Measurements from ENCODE around the gene SLC2A8.

SLC2A8 gene

DNA sequence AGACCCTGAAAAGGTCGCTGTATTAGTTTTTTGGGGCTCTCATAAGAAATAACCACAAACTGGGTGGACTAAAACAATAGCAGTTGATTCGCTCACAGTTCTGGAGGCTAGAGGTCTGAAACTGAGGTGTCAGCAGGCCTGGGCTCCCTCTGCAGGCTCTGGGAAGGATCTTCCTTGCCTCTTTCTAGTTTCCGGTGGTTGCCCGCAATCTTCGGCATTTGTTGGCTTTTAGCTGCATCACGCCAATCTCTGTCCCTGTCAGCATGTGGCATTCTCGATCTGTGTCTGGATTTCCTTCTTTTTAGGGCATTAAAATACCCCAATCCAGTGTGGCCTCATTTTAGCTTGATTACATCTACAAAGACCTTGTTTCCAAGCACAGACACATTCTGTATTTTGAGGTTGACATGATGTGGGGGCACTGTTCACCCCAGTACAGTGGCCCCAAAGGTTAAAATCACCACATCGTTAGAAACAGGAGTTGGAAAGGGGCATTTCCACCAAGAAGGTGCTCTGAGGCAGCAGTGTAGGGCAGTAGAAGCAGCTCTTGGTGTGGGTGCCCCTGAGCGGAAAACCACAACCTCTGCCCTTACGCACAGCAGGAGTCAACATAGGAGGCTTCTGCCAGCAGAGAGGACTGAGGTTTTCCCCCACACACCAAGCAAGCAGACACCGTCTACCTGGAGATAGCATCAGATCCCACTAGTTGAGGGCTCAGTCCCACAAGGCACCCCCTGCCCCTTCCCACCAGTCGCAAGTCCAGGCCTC lies 40.7 kb downstream of the SLC2A8 start:
- no peak for DNase-seq (ENCODE audit: low spot score)

DNA sequence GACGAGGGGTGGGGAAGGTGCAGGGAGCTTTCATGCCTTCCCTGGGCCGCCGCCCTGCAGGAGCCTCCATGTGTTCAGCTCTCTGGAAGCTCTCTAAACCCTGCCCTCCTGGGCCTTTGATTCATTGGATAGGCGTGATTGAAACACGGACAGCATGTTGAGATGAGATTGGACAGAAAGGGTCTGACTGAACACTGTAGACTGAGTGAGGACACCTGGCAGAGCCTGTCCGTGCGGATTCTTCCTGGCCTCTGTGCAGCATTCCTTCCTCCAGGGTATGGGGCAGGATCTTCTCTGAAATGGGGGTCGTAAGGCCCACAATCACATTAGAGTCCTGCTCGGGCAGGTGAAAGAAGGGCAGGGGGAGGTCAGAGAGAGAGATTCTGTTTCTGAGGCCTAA lies 41.4 kb downstream of the SLC2A8 start:
- no peak for DNase-seq (ENCODE audit: low spot score)

DNA sequence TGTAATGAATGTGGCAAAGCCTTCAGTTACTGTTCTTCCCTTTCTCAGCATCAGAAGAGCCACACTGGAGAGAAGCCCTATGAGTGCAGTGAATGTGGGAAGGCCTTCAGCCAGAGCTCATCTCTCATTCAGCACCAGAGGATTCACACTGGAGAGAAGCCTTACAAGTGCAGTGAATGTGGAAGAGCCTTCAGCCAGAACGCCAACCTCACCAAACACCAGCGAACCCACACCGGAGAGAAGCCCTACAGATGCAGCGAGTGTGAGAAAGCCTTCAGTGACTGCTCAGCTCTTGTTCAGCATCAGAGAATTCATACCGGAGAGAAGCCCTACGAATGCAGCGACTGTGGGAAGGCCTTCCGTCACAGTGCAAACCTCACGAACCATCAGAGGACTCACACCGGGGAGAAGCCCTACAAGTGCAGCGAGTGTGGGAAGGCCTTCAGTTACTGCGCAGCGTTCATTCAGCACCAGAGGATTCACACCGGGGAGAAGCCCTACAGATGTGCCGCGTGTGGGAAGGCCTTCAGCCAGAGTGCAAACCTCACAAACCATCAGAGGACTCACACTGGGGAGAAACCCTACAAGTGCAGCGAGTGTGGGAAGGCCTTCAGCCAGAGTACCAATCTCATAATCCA lies 47.4 kb downstream of the SLC2A8 start:
- DNase-seq (ENCODE audit: low spot score): no peak

DNA sequence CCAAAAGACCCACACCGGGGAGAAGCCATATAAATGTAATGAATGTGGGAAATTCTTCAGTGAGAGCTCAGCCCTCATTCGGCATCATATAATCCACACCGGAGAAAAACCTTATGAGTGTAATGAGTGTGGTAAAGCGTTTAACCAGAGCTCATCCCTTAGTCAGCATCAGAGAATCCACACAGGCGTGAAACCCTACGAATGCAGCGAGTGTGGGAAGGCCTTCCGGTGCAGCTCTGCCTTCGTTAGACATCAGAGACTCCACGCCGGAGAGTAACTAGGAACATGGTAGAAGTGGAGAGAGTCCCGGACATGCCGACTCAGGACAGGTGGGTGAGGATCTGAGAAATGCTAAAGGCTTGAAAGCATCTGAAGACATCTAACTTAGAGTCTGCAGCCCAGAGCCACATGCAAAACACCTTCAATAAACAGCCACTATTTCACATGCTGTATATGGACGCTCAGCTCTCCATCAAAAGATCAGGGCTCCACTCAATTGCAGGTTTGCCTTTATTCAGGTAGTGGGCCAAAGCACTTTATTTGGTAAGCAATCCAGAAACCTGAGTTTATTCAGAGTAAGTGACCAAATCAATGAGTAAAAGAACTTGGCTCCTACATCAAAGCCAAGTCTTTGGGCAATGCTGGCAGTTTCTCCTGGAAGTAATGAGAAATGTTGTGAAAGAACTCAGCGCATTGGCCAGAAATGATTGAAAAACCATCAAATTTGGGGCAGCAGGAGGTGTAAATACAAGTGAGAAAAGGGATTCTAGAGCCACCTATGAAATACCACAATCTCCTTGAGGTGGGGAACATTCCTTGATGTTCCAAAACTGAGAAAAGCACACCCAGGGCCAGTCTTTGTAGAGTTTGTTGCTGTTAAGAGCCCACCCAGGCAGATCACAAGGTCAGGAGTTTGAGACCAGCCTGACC lies 48.2 kb downstream of the SLC2A8 start:
- DNase-seq (ENCODE audit: low spot score): no peak

DNA sequence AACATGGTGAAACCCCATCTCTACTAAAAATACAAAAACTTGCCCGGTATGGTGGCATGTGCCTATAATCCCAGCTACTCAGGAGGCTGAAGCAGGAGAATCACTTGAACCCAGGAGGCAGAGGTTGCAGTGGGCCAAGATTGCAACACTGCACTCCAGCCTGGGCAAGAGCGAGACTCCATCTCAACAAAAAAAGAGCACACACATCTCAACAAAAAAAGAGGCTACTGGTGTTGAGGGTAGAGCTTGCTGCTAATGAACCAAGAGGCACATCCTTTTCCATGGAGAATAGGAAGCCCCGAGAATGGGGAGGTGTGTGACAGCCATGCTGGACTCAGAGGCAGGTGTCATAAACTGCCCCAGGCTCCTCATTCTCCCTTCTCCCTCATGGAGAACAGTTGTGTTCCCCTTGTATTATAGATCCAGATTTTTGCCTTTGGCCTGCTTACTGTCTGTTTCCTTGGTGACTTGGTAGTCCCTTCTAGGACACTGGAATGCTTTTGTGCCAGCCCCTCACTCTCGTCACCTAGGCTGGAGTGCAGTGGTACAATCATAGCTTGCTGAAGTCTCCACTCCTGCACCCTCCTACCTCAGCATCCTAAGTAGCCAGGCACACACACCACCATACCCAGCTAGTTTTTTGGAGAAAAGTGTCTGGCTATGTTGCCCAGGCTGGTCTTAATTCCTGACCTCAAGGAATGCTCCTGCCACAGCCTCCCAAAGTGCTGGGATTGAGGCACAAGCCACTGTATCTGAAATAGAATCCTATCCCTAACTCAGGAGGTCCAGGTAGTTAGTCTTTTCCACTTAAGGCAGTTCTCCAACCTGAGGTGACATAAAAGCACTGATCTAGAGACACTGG lies 49.1 kb downstream of the SLC2A8 start:
- no peak for DNase-seq (ENCODE audit: low spot score)

DNA sequence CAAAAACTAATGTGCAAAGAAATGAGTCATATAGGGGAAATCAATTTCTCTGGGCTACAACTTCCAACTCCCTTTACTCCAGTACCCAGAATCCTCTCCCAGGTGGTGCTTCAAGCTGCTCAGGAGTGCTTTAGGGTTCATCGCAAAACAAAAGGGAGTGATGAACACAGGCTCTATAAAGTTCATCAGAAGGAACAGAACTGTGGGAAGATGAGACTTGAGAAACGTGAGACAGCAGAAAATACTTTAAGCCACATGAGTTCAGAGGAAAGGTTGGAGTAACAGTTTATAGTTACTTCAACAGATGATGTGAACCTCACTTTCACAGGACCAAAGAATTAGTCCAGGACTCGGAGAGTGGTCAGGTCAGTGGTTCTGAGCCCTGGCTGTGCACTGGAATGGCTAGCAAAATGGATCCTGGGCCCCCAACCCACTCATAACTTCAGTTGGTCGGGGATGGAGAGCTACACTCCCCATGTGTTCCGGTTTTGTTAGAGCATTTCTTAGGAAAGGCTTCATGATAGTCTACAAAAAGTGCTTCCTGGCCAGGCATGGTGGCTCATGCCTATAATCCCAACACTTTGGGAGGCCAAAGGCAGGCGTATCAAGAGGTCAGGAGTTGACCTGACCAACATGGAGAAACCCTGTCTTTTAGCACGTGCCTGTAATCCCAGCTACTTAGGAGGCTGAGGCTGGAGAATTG lies 49.9 kb downstream of the SLC2A8 start:
- DNase-seq (ENCODE audit: low spot score): no peak

DNA sequence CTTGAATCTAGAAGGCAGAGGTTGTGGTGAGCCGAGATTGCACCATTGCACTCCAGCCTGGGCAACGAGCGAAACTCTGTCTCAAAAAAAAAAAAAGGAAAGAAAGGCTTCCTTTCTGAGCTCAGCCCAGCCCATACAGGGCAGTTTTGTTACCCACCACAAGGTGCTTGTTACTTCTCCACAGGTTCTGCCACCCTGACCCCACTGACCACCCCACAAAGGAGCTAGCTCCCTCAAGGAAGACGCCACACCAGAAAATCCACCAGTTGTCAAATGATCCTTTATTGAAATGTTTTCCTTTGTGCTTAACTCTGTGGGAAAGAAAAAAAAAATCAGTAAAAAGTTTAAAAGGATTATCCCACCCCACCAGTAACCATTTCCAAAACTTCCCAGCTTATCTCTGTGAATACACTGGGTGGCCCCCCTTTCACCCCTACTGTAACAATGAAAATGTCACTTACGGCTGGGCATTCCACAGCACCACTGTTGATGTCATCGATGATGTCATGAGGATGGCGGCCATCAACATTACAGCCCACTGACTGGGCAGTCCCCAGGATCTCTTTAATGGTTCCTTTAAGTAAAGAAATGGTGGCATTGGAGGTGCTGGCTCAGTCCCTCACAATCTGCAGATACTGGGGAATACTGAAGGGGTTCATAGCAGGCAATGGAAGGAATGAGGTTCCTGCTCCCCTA lies 50.6 kb downstream of the SLC2A8 start:
- no peak for DNase-seq (ENCODE audit: low spot score)

DNA sequence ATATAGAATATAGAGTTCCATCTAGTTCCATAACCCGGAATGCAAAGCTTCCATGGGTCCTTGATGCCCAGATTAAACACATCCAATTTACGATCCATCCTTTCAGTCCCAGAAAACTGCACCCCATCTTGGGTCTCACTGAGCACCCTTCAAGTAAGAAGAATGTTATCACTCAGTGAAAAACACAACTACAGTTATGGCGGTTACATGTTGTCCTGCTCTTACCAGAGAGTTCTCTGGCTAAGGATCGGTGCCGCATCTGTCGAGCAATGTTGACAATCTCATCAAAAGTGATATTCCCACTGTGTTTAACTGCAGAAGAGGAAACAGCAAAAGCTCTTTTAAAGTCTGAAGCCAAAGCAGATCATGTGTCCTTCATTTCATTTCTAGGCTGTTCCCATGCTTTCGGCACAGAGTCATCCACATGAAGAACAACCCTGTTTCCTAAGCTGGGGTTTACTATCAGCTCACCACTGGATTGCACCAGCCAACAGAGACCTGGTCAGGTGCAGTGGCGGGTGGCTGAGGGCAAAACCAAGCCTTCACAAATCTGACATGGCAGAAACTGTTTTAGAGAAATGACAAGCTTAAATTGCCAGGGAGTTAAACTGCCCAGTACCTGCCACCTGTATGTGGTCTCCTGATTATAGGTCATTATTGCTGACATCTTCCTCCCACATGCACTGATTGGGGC lies 51.3 kb downstream of the SLC2A8 start:
- DNase-seq (ENCODE audit: low spot score): no peak

DNA sequence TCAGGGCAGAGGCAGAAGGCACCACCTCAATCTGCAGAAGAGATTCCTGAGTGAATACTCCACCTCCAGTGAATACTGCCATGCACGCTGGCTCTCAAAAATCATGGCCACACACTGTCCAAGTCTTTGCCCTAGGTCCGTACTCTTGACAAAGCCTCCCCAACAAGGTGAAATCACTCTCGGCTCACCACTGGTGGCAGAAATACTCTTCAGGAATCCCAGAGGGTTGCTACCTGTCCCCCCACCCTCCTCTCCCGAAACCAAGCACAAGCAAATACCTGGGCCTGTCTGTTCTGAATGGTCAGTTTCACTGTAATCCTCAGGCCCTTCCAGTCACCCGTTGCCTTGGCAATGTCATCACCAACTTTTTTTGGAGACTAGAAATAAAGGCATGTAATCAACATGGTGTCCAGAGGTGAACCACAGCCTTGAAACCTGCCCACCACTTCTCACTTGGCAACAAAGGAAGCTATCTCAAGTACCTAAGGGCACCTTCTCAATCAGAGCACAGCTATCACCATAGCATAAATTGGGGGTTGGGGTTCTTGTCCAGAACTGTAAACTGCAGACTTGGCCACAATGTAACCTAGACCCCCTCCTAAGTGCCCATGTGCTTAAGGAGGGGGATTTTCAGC lies 52.5 kb downstream of the SLC2A8 start:
- DNase-seq (ENCODE audit: low spot score): no peak

DNA sequence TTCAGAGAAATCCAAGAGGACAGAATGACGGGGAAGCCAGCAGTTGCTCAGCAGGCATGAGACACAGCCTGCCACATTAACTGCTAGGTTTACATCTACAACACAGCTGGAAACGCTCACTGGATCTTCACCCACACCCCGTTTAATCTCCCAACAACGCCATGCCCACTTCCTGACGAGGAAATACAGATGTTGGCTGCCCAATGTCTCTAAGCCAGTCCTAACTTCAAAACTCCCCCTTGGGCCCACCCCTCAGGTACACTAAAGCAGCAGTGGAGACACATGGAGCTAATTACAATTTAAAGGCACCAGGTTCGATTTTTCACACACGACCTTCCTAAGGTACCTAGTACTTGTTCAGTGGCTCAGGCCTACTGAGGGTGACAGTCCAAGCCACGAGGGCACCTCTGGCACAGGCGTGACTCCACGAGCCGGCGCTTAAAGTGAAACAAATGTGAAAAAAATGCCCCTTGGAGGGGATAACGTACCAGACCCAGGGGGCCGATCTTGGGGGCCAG lies 53.3 kb downstream of the SLC2A8 start:
- DNase-seq (ENCODE audit: low spot score): no peak

DNA sequence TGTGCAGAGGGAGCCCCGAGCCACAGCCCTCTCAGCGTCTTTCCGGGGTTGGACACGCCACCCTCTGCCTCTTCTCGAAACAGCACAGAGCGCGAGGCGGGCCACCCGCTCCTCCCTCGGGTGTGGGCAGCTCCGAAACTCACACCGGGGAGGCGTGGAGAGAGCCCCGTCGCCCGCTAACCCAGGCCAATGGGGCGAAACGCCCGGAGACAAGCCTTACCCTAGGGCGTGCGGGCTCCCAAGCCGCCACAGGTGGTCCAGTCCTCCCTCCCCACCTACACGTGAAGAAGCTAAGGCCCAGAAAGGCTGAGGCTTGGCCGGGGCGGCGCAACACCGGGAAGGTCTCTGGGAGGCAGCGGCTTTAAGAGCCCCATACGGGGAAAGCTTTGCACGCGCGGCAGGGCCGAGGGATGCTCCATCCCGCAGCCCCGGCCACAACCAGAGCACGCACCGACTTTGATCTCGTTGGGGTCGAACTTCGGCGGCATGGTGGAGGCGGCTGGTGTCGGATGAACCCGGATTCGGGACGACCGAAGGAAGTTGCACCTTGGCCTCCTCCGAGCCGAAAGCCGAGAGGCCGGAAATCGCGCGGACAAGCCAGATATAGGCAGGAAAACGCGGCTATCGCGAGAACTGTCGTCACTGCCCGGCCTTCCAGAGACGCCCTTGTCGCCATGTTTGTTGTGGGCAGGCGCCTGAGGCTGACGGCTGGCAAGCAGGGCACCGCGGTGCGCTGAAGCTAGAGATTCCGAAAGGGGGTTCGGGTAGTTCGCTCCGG lies 54.0 kb downstream of the SLC2A8 start, which contains the start of the genes LRSAM1 and RPL12:
TSS of gene LRSAM1 (plus strand) at position 681 of the 778 bp plus-strand sequence. CDS start 3,018 bp downstream, outside the sequence.
TSS of gene RPL12 (minus strand) at position 577 of the 778 bp plus-strand sequence. CDS start at position 488, 89 bp downstream.
- DNase-seq (ENCODE audit: low spot score): peak; percentile 99

DNA sequence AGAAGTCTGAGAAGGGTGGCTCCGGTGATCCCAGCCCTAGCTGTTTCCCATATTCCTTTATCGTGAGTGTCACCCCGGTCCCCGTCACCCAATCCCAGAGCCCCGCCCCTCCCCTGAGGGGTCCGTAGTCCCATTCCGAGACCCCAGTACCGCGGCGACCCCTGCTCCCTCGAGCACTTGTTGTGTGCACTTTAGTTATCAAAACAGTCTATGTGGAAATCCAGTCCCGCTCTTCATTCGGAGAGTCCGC lies 54.6 kb downstream of the SLC2A8 start:
- DNase-seq (ENCODE audit: low spot score): no peak

DNA sequence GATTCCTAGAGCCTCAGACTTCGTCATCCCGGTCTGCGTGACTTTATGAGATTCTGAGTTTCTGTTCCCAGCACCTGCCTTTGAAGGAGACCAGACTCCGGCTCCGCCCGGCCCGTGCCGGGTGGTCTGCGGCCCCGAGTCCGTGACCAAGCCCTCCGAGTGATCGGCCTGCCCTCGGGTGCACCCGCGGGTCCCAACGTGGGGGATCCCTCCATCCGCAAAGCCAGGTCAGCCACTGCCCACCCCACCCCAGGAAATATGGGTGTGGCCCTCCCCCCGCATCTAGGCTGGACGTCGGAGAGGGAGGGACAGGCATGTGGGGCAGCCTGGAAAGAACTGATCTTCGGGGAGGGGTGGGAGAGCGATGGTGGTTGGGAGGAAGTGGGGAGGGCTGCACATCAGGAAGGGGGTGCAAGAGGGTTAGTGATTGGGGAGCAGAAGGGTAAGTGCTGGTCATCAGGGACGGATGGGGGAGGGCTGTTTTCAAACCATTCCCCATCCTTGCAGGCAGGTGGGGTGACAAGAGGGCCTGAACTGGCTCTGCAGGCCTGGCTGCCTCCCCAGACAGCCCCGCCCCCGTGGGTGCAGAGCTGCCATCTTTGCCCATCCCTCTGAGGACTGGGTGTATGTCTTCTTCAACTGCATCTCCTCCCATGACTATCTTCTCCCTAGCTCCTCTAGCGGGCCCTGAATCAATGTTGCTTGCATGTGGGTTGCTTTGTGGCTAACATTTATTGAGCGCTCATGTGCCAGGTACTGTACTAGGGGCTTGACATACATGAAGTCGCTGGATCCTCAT lies 55.1 kb downstream of the SLC2A8 start:
- peak; percentile 70 for DNase-seq (ENCODE audit: low spot score)

DNA sequence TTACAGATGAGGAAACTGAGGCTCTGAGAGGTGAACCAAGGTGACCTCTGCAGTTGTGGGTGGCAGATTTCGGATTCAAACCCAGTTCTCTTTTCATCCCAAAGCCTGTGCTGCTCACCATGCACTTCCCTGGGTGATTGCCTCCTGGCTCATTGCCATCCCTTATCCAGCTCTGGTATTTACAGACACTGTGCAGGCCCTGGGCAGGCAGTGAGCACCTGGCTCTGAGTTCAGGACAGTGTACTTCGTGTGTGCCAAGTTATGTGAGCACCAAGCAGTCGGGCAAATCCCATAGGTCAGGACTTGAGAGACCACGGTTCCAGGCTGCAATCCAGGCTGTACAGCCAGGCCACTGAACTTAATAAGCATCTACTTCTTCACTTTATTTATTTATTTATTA lies 55.7 kb downstream of the SLC2A8 start:
- no peak for DNase-seq (ENCODE audit: low spot score)

DNA sequence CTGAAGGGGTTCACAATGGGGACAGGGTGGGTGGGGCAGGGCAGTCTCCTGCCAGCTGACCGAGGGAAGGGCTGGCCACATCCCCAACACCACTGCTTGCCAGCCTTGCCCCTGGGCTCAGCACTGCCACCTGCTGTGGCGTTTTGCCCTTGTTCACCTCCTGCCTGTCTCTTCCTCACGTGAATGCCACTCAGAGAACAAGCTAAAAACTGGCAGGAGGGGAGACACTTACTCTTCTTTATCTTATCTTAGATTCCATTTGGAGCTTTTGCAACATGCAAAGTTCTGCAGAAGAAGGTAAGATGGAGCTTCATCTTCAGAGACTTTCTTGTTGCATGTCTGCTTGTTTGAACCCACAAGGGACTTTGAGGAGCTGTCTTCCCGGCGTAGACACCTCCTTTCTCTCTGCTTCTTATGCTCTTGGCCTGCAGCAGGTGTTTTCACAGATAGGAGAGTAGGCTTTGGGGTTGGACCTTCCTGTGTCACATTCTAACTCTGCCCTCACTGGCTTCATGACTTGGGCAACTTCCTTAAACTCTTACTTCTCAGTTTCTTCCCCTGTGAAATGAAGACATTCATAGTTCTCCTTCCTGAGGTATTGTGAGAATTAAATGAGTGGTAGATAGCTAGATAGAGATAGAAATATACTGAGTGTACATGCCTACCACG lies 58.5 kb downstream of the SLC2A8 start:
- DNase-seq (ENCODE audit: low spot score): peak; percentile 52

DNA sequence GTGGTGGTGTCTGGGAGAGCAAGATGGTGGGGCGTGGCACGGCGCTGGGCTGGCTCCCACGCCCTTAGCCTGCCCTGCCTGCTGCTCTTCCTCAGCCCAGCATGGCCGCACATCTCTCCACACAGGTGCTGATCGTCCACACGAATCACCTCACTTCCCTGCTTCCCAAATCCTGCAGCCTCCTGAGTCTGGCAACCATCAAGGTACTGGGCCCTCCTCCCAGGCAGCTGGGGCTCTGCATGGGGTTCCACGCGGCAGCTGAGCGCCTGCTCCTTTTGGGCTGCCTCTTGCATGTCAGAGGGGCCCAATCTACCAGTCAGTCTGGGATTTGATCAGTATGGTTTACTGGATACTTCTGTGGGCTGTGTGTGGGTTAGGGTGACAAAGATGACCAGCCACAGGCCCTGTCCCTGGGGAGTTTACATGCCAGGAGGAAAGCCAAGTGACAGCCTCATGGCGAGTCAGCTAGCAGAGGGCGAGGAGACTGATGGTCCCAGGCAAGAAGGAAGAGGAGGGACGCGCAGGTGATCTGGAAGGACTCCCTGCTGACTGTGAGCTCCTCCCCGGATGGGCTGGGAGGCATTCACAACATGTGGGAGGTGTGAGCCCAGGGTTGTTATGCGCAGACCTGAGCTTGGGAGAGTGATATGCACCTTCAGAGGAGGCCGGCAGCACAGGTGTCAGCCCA lies 60.4 kb downstream of the SLC2A8 start:
- DNase-seq (ENCODE audit: low spot score): no peak

Data from iPS-NIHi11 (cell line).